ENCODE results near the gene FAM9C. TPM values are rescaled to one million over a fixed set of nuclear protein-coding genes. Genes with fewer than 3 reads are reported as not detected.

The FAM9C gene
- total RNA-seq, 1 experiment from 2014 or later, result not detected

GRCh38 chrX:13043938-13044337, 482 bp downstream of the FAM9C start:
- Histone ChIP-seq H3K79me2 (ENCODE audit: low read depth) (no peaks in the 10 kb centered on the region), H3K9me2 (ENCODE audit: insufficient read depth) (no peaks in the 10 kb centered on the region), H2AFZ (no peak overlapping the region), H3K4me3 (no peak overlapping the region), H4K20me1 (ENCODE audit: insufficient read depth) (no peaks in the 10 kb centered on the region), H3K36me3 (ENCODE audit: low read depth) (no peaks in the 10 kb centered on the region), H3K9me3 (ENCODE audit: insufficient read depth, low read depth) (no peaks in the 10 kb centered on the region), H3F3A (ENCODE audit: insufficient read depth, low read depth) (peaks cover 13% of the 10 kb centered on the region; the same call in 1 of the 2 replicates), H3K4me1 (replicated peaks; ENCODE audit: insufficient read depth) (peaks cover 13% of the 10 kb centered on the region; the same call in 1 of the 2 replicates), H3K4me2 (no peak overlapping the region), H3K27me3 (ENCODE audit: insufficient read depth, low read depth) (no peaks in the 10 kb centered on the region), H3K27ac (no peak overlapping the region)
- no peak for DNase-seq
- CTCF ChIA-PET, result no interaction called here
- no TSS peak for BruUV-seq (replicated peaks)
- POLR2A ChIA-PET (ENCODE audit: unreplicated experiment), result interaction anchor here (0.5 kb wide), 1 partner anchor 97 kb away, joined by 4 read pairs; no protein-coding TSS in a partner anchor
- TF ChIP-seq EZH2 (IDR thresholded peaks at IDR 0.05; ENCODE audit: low read depth) (no peak), CTCF (conservative IDR thresholded peaks at IDR 0.05) (no peak)
- intact Hi-C loops (cut with micrococcal nuclease; ENCODE audit: unreplicated experiment), result no loop called here

- Histone ChIP-seq H3K4me2 (no peak overlapping the region), H3K4me1 (replicated peaks; ENCODE audit: insufficient read depth) (peaks cover 13% of the 10 kb centered on the region; the same call in 1 of the 2 replicates), H3K9me3 (ENCODE audit: insufficient read depth, low read depth) (no peaks in the 10 kb centered on the region), H3K9me2 (ENCODE audit: insufficient read depth) (no peaks in the 10 kb centered on the region), H3F3A (ENCODE audit: insufficient read depth, low read depth) (peaks cover 13% of the 10 kb centered on the region; the same call in 1 of the 2 replicates), H3K27me3 (ENCODE audit: insufficient read depth, low read depth) (no peaks in the 10 kb centered on the region), H3K36me3 (ENCODE audit: low read depth) (no peaks in the 10 kb centered on the region), H3K4me3 (no peak overlapping the region), H4K20me1 (ENCODE audit: insufficient read depth) (no peaks in the 10 kb centered on the region), H3K27ac (no peak overlapping the region), H2AFZ (no peak overlapping the region), H3K79me2 (ENCODE audit: low read depth) (no peaks in the 10 kb centered on the region)
- TF ChIP-seq EZH2 (IDR thresholded peaks at IDR 0.05; ENCODE audit: low read depth) (no peak), CTCF (conservative IDR thresholded peaks at IDR 0.05) (no peak)
- DNase-seq, result no peak
- intact Hi-C loops (cut with micrococcal nuclease; ENCODE audit: unreplicated experiment), result no loop called here
- POLR2A ChIA-PET (ENCODE audit: unreplicated experiment), result no interaction called here
- no TSS peak for BruUV-seq (replicated peaks)
- CTCF ChIA-PET, result no interaction called here
Measured at GRCh38 chrX:13043138-13043537, 1.3 kb downstream of the FAM9C start.

GRCh38 chrX:13036896-13037295, 7.5 kb downstream of the FAM9C start:
- BruUV-seq (replicated peaks), result no TSS peak

More at GRCh38 chrX:13036896-13037295, 7.5 kb downstream of the FAM9C start:
- Histone ChIP-seq H3K27ac (no peak overlapping the region), H3K79me2 (ENCODE audit: low read depth) (no peaks in the 10 kb centered on the region), H3K36me3 (ENCODE audit: low read depth) (no peaks in the 10 kb centered on the region), H3K9me3 (ENCODE audit: insufficient read depth, low read depth) (no peaks in the 10 kb centered on the region), H3K27me3 (ENCODE audit: insufficient read depth, low read depth) (no peaks in the 10 kb centered on the region), H3K9me2 (ENCODE audit: insufficient read depth) (no peaks in the 10 kb centered on the region), H2AFZ (no peak overlapping the region), H3K4me2 (no peak overlapping the region), H3K4me3 (no peak overlapping the region), H4K20me1 (ENCODE audit: insufficient read depth) (no peaks in the 10 kb centered on the region), H3F3A (ENCODE audit: insufficient read depth, low read depth) (0 out of 2 replicates have a peak, but pooled peaks cover 2% of the 10 kb centered on the region), H3K4me1 (replicated peaks; ENCODE audit: insufficient read depth) (no peaks in the 10 kb centered on the region; the same call in 1 of the 2 replicates)
- CTCF ChIA-PET, result no interaction called here
- POLR2A ChIA-PET (ENCODE audit: unreplicated experiment), result no interaction called here
- intact Hi-C loops (cut with micrococcal nuclease; ENCODE audit: unreplicated experiment), result no loop called here
- no peak for TF ChIP-seq CTCF (conservative IDR thresholded peaks at IDR 0.05)
- no peak for TF ChIP-seq EZH2 (IDR thresholded peaks at IDR 0.05; ENCODE audit: low read depth)
- no peak for DNase-seq
